Measurements from ENCODE around the gene PDC.

PDC gene

DNA sequence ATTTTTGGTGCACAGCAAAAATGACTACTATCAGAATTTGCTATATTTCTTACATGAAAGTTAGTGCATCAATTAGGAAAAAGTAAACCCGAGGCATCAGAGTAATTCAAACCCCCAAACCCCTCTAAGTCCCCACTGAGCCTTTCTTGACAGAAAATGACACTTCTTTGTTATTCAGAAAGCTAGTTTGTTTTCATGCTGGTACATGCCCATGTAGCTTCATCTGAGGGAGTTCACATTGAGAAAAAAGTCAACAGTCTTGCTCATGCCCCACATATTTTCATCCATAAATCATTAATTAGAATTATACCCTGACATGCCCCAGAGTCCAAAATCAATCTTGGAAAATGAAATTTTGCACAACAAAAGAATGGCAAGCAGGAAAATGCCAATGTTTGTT is 39.9 kb upstream of the PDC start:
- Histone ChIP-seq H4K20me1 (ENCODE audit: insufficient read depth, low read length) (no peaks in the 10 kb centered on the region), H3K9ac (ENCODE audit: low read length) (no peak overlapping the region), H3K9me3 (ENCODE audit: low read length) (no peaks in the 10 kb centered on the region), H2AFZ (ENCODE audit: low read length) (no peak overlapping the region), H3K4me1 (ENCODE audit: insufficient read depth, low read length, severe bottlenecking) (no peaks in the 10 kb centered on the region), H3K9me2 (ENCODE audit: low read depth, low read length) (no peaks in the 10 kb centered on the region), H3F3A (ENCODE audit: insufficient read depth, low read length) (no peaks in the 10 kb centered on the region), H3K27me3 (ENCODE audit: insufficient read depth, low read length) (no peaks in the 10 kb centered on the region), H3K4me2 (ENCODE audit: low read length) (no peak overlapping the region), H3K79me2 (ENCODE audit: insufficient read depth, low read length) (no peaks in the 10 kb centered on the region), H3K4me3 (ENCODE audit: low read depth, low read length, poor library complexity, severe bottlenecking) (no peak overlapping the region), H3K36me3 (ENCODE audit: insufficient read depth, low read length) (no peaks in the 10 kb centered on the region), H3K27ac (ENCODE audit: low read depth, low read length, poor library complexity, severe bottlenecking) (no peak overlapping the region)
- TF ChIP-seq, protein P1, sequence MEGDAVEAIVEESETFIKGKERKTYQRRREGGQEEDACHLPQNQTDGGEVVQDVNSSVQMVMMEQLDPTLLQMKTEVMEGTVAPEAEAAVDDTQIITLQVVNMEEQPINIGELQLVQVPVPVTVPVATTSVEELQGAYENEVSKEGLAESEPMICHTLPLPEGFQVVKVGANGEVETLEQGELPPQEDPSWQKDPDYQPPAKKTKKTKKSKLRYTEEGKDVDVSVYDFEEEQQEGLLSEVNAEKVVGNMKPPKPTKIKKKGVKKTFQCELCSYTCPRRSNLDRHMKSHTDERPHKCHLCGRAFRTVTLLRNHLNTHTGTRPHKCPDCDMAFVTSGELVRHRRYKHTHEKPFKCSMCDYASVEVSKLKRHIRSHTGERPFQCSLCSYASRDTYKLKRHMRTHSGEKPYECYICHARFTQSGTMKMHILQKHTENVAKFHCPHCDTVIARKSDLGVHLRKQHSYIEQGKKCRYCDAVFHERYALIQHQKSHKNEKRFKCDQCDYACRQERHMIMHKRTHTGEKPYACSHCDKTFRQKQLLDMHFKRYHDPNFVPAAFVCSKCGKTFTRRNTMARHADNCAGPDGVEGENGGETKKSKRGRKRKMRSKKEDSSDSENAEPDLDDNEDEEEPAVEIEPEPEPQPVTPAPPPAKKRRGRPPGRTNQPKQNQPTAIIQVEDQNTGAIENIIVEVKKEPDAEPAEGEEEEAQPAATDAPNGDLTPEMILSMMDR (IDR thresholded peaks at IDR 0.05; ENCODE audit: low read length) = no peak
- no peak for TF ChIP-seq EZH2 (IDR thresholded peaks at IDR 0.05; ENCODE audit: borderline replicate concordance, low read length)

- Histone ChIP-seq H3K4me1 (ENCODE audit: insufficient read depth, low read length, severe bottlenecking) (no peaks in the 10 kb centered on the region), H3K4me3 (ENCODE audit: low read depth, low read length, poor library complexity, severe bottlenecking) (no peak overlapping the region), H3F3A (ENCODE audit: insufficient read depth, low read length) (no peaks in the 10 kb centered on the region), H2AFZ (ENCODE audit: low read length) (no peak overlapping the region), H3K36me3 (ENCODE audit: insufficient read depth, low read length) (no peaks in the 10 kb centered on the region), H4K20me1 (ENCODE audit: insufficient read depth, low read length) (no peaks in the 10 kb centered on the region), H3K79me2 (ENCODE audit: insufficient read depth, low read length) (no peaks in the 10 kb centered on the region), H3K9ac (ENCODE audit: low read length) (no peak overlapping the region), H3K27me3 (ENCODE audit: insufficient read depth, low read length) (no peaks in the 10 kb centered on the region), H3K27ac (ENCODE audit: low read depth, low read length, poor library complexity, severe bottlenecking) (no peak overlapping the region), H3K4me2 (ENCODE audit: low read length) (no peak overlapping the region), H3K9me3 (ENCODE audit: low read length) (no peaks in the 10 kb centered on the region), H3K9me2 (ENCODE audit: low read depth, low read length) (no peaks in the 10 kb centered on the region)
- TF ChIP-seq EZH2 (IDR thresholded peaks at IDR 0.05; ENCODE audit: borderline replicate concordance, low read length) = no peak
- TF ChIP-seq, protein P1 (IDR thresholded peaks at IDR 0.05; ENCODE audit: low read length) = no peak
Observed at GRCh38 chr1:186499571-186499970, 38.7 kb upstream of the PDC start.

DNA sequence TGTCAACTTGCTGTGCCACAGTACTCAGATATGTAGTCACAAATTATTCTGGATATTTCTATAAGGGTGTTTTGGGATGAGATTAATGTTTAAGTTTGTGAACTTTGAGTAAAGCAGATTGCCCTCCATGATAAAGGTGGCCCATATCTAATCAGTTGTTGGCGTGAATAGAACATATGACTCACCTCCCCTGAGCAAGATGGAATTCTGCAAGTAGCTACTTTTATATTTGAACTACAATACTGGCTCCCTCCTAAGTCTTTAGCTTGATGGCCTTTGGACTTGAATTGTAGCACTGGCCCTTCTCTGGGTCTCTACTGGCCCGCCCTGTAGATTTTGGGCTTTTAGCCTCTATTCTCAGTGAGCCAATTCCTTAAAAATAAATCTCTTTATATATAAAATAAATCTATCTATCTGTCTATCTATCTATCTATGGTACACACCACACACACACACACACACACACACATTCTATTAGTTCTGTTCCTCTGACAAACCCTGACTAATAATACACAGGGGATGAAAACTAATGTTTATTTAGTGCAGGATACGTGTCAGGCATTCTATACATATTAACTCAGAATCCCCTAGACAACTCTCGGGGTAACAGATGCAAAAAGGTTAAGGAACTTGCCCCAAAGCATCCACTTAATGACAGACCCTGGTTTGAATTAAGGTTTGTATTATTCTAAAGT is 37.9 kb upstream of the PDC start:
- no peaks in the 10 kb centered on the region for H3K9me3 ChIP-seq (ENCODE audit: low read length)
- H3K9ac ChIP-seq (ENCODE audit: low read length) = no peak overlapping the region
- no peak overlapping the region for H3K27ac ChIP-seq (ENCODE audit: low read depth, low read length, poor library complexity, severe bottlenecking)
- H4K20me1 ChIP-seq (ENCODE audit: insufficient read depth, low read length) = no peaks in the 10 kb centered on the region
- H2AFZ ChIP-seq (ENCODE audit: low read length) = no peak overlapping the region
- H3F3A ChIP-seq (ENCODE audit: insufficient read depth, low read length) = no peaks in the 10 kb centered on the region
- no peak overlapping the region for H3K4me3 ChIP-seq (ENCODE audit: low read depth, low read length, poor library complexity, severe bottlenecking)
- no peak for TF ChIP-seq EZH2 (IDR thresholded peaks at IDR 0.05; ENCODE audit: borderline replicate concordance, low read length)
- TF ChIP-seq, protein P1 (IDR thresholded peaks at IDR 0.05; ENCODE audit: low read length) = no peak
- no peaks in the 10 kb centered on the region for H3K36me3 ChIP-seq (ENCODE audit: insufficient read depth, low read length)
- H3K4me1 ChIP-seq (ENCODE audit: insufficient read depth, low read length, severe bottlenecking) = no peaks in the 10 kb centered on the region
- no peaks in the 10 kb centered on the region for H3K9me2 ChIP-seq (ENCODE audit: low read depth, low read length)
- H3K79me2 ChIP-seq (ENCODE audit: insufficient read depth, low read length) = no peaks in the 10 kb centered on the region
- H3K27me3 ChIP-seq (ENCODE audit: insufficient read depth, low read length) = no peaks in the 10 kb centered on the region
- no peak overlapping the region for H3K4me2 ChIP-seq (ENCODE audit: low read length)

Data from OCI-LY1 (cell line).